ENCODE measurements around the gene CSRP1. TPM values are rescaled to one million over a fixed set of nuclear protein-coding genes. Genes with fewer than 3 reads are reported as not detected.
A peak's percentile ranks its signal among the peaks of the same experiment; 100 is the strongest.
"Not testable (repeated sequence)": the region's sequence is repeated elsewhere in the genome, so short reads cannot be mapped to it uniquely, and the experiment has no call there.

CSRP1 gene
- total RNA-seq, 4 donors from 2014 or later, result 22.7 to 91.1 (median 68.9) TPM

GRCh38 chr1:201530741-201531531 is 24.0 kb upstream of the CSRP1 start:
- TF ChIP-seq POLR2A (IDR thresholded peaks at IDR 0.05) (no peak), CTCF (IDR thresholded peaks at IDR 0.05 in 4 of 5, conservative IDR thresholded peaks at IDR 0.05 in 1 of 5) (peak; percentile 36 to 74 (median 69))
- H3K27ac ChIP-seq, result peak overlapping the region; percentile 44 to 57 (median 50)
- peak; percentile 53 to 67 for DNase-seq
- no peaks in the 10 kb centered on the region for H3K27me3 ChIP-seq
- no peaks in the 10 kb centered on the region for H3K36me3 ChIP-seq
- H3K4me1 ChIP-seq, result peaks cover 12 to 17% of the 10 kb centered on the region in 2 donors
- no peak overlapping the region for H3K4me3 ChIP-seq
- H3K9me3 ChIP-seq, result no peaks in the 10 kb centered on the region
- intact Hi-C loops (cut with DNase I; ENCODE audit: low total_unique reads) (loop anchor here (1.0 to 10.0 kb wide), 3 partner anchors 173 to 454 kb away; partner anchors contain the start of gene RNPEP), in situ Hi-C loops (cut with MboI; ENCODE audit: low sequenced_read_pairs in 4 of 4) (no loop called here)
- peak; percentile 69 to 75 for ATAC-seq

GRCh38 chr1:201528631-201529252 is 21.8 kb upstream of the CSRP1 start:
- in situ Hi-C loops (cut with MboI; ENCODE audit: low sequenced_read_pairs in 4 of 4) (no loop called here), intact Hi-C loops (cut with DNase I; ENCODE audit: low total_unique reads) (no loop called here)
- ATAC-seq (no peak), DNase-seq (no peak)
- H3K27me3 ChIP-seq, result no peaks in the 10 kb centered on the region
- no peaks in the 10 kb centered on the region for H3K9me3 ChIP-seq
- no peak overlapping the region for H3K27ac ChIP-seq
- H3K4me1 ChIP-seq, result peaks cover 11 to 16% of the 10 kb centered on the region in 2 donors
- TF ChIP-seq POLR2A (IDR thresholded peaks at IDR 0.05), result no peak
- H3K4me3 ChIP-seq, result no peak overlapping the region
- H3K36me3 ChIP-seq, result no peaks in the 10 kb centered on the region

GRCh38 chr1:201527879-201528278 is 21.0 kb upstream of the CSRP1 start:
- H3K27me3 ChIP-seq, result no peaks in the 10 kb centered on the region
- intact Hi-C loops (cut with DNase I; ENCODE audit: low total_unique reads) (no loop called here), in situ Hi-C loops (cut with MboI; ENCODE audit: low sequenced_read_pairs in 4 of 4) (no loop called here)
- H3K36me3 ChIP-seq, result no peaks in the 10 kb centered on the region
- no peak overlapping the region for H3K27ac ChIP-seq
- no peak overlapping the region for H3K4me3 ChIP-seq
- DNase-seq (no peak), ATAC-seq (no peak)
- peaks cover 11 to 16% of the 10 kb centered on the region in 2 donors for H3K4me1 ChIP-seq
- no peaks in the 10 kb centered on the region for H3K9me3 ChIP-seq
- no peak for TF ChIP-seq CTCF (IDR thresholded peaks at IDR 0.05 in 4 of 5, conservative IDR thresholded peaks at IDR 0.05 in 1 of 5)
- TF ChIP-seq POLR2A (IDR thresholded peaks at IDR 0.05), result no peak

GRCh38 chr1:201525193-201525778 is 18.4 kb upstream of the CSRP1 start:
- in situ Hi-C loops (cut with MboI; ENCODE audit: low sequenced_read_pairs in 4 of 4), result no loop called here
- no peaks in the 10 kb centered on the region for H3K9me3 ChIP-seq
- H3K27ac ChIP-seq, result no peak overlapping the region
- intact Hi-C loops (cut with DNase I; ENCODE audit: low total_unique reads), result no loop called here
- H3K4me3 ChIP-seq, result no peak overlapping the region
- DNase-seq (no peak), ATAC-seq (no peak)
- H3K36me3 ChIP-seq, result no peaks in the 10 kb centered on the region
- TF ChIP-seq CTCF (IDR thresholded peaks at IDR 0.05 in 4 of 5, conservative IDR thresholded peaks at IDR 0.05 in 1 of 5) (no peak), POLR2A (IDR thresholded peaks at IDR 0.05) (no peak)
- H3K27me3 ChIP-seq, result no peaks in the 10 kb centered on the region
- H3K4me1 ChIP-seq, result no peaks in the 10 kb centered on the region

- DNase-seq; H3K4me1 ChIP-seq; intact Hi-C loops (cut with DNase I; ENCODE audit: low total_unique reads); H3K36me3 ChIP-seq; H3K9me3 ChIP-seq; H3K4me3 ChIP-seq; in situ Hi-C loops (cut with MboI; ENCODE audit: low sequenced_read_pairs in 4 of 4); H3K27me3 ChIP-seq; H3K27ac ChIP-seq; ATAC-seq: not testable (repeated sequence)
Observed at GRCh38 chr1:201520046-201520575, 13.2 kb upstream of the CSRP1 start.

All from gastrocnemius medialis (tissue), 4 donors.